ENCODE results near the gene GGA3. TPM values are rescaled to one million over a fixed set of nuclear protein-coding genes. Genes with fewer than 3 reads are reported as not detected.
A peak's percentile ranks its signal among the peaks of the same experiment; 100 is the strongest.

Gene GGA3
- total RNA-seq, 1 donor, result 31.0 TPM

DNA sequence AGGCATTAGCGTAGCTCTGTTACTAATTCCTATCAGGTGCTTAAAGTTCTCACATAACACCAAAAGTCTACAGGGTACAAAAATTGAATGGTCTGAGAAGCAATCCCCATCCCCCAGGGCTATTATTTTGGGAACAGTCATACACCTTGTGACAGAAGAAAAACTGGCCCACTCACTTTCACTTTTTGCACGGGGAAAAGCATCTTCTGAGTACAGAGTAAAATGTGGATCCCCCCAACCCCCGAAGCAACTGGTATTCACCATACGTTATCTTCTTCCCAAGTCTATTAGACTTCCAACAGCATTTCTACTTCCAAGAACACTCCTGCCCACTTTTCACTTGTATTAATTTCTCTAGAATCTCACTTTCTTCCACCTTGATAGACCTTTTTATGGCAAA is 11.8 kb downstream of the GGA3 start:
- no peak for DNase-seq (ENCODE audit: low read depth in 2 of 3, low spot score in 2 of 3)

DNA sequence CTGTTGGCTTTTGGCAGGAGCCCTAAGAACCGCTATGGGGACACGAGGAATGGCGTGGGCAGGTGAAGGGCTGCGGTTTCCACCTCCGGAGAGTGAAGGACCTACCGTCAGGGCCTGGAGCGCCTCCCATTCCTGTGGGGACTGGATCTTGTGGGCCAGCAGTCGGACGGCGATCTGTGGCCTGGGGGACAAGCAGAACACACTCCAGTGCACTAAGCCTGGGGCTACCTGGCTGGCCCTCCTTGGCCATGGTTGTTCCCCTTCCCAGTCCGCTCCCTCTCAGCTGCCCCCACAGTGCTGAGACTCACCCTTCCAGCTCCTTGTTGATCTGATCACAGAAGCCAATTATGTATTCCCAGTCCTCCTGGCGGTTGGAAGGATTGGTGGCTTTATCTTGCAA is 15.0 kb downstream of the GGA3 start:
- no peak for DNase-seq (ENCODE audit: low read depth in 2 of 3, low spot score in 2 of 3)

- no peak for DNase-seq (ENCODE audit: low read depth in 2 of 3, low spot score in 2 of 3)
Measured at GRCh38 chr17:75245011-75245410, 16.4 kb downstream of the GGA3 start.

DNA sequence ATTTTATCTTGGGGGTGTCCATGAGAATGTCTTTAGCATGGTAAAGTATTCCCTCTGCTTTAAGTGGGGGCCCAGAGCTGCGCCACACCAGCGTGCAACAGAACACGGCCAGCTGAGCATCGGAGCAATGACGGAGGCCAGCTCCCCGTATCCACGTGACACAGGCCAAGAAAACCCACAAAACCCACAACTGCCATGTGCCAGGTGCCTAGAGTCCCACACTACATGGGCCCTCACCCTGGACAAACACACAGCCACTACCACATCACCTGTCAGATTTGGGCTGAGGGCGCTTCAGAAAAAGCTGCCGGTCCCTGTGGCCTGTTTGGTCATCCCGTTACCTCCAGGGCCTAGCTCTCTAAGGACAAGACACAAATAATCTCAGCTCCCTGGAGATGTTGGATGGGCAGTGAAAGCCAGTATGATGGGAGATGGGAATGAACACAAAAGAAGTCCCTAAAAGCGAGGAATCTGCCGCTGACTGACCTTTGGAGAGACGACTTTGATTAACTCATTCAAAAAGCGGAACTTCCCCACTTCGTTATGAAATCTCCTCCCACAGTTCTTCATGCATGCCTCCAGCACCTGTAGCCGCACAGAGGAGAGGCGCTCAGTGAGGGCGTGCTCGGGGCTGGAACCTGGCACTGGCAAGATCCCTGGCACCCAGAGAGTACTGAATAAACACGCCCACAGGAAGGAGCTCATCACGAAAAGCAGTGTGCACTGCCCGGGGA is 17.1 kb downstream of the GGA3 start:
- peak in 1 of 3 donors; percentile 23 for DNase-seq (ENCODE audit: low read depth in 2 of 3, low spot score in 2 of 3)

DNA sequence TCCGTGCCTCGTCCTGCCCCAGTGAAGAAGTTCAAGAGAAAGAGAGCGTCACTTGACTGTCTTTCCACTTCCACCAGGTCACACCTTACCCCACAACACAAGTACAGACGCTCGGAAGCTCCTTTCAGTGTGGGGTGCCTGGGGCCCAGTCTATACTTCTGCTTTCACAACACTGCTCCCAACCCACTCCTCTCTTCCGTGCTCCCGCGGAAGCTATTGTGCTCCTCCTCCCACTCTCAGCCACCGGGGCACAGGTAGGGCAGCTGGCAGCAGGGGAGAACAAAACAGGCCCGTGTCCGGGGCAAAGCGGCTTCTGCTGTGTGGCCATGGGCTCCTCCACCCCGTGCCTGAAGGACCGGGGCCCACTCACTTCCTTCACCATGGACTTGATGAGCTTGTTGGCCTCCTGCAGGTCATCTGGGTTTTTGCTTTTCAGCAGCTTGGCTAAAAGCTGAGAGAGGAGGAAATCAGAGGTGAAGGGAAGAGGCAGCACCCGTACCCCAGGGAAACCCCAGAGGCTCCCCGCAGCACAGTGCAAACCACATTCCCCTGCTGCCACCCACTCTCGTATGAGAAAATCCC is 18.9 kb downstream of the GGA3 start:
- no peak for DNase-seq (ENCODE audit: low read depth in 2 of 3, low spot score in 2 of 3)

DNA sequence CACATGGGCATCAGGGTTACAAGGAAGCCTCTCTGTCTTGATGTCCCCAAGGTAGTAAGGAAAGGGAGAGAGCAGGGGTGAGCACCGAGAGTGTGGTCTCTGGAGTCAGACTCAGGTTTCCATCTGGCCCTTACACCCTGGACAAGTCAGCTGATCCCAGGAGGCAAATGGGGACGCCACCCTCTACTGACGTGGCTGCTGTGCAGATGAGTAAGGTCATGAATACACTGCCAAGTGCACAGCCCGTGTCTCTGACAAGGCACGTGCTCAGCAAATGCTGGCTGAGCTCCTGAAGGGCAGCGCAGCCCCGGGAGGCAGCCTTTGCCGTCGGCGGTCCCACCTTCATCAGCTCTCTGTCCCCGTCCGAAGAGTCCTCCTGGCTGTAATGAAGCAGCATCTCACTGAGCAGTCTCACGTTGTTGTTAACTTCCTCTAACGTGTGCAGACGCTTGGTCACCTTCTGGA is 19.4 kb downstream of the GGA3 start:
- DNase-seq (ENCODE audit: low read depth in 2 of 3, low spot score in 2 of 3), result no peak

DNA sequence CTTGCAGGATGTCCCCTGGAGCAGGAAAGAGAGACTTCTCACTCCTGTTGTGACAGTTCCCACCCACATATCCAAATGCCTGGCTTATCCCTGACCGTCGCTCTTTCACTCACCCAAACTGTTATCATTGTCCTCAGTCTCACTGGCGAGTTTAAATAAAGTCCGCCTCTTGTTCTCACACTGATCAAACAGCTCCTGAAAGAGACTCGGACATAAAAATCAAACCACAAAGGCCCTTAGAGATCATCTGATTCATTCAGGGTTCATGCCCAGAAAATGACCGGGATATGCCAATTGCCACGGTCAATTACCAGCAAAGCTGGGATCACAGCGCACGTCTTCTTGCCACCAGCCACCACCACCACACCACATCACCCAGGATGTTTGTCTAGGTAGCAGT is 19.9 kb downstream of the GGA3 start:
- DNase-seq (ENCODE audit: low read depth in 2 of 3, low spot score in 2 of 3), result no peak

DNA sequence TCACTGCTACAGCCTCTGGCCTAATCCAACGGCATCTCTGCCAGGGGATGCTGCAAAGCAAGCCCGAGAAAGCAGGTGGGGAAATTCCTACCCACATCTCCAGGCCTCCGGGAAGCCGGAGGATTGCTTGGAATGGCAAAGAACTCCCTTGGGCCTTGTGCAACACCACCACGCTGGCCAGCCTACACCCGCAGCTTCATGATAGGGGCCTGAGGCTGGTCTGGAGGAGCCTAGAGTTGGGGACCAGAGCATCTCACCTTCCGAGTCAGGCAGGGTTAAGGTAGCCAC is 20.3 kb downstream of the GGA3 start:
- no peak for DNase-seq (ENCODE audit: low read depth in 2 of 3, low spot score in 2 of 3)

- peak in 2 of 3 donors; percentile 54 to 63 for DNase-seq (ENCODE audit: low read depth in 2 of 3, low spot score in 2 of 3)
Measured at GRCh38 chr17:75240394-75241142, 20.8 kb downstream of the GGA3 start.

- DNase-seq (ENCODE audit: low read depth in 2 of 3, low spot score in 2 of 3), result no peak
Measured at GRCh38 chr17:75239778-75240393, 21.5 kb downstream of the GGA3 start.

DNA sequence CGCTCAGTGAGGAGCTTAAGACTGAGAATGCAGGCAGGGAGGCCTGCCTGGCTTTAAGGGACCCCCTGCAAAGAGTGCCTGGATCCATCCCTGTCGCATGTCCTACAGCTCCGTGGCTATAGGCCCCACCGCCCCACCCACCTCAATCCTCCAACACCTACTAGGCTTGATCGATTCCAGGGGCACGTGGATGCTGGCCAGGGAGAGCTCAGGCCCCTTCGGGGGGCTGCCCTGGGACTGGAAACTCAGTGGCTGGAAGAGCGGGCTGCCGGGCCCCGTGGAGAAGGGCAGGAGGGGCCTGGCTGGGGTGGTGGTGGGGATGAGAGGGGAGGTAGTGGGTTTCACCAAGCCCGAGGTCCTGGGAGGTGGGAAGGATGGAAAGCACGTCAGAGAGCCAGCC is 22.2 kb downstream of the GGA3 start:
- DNase-seq (ENCODE audit: low read depth in 2 of 3, low spot score in 2 of 3), result no peak

DNA sequence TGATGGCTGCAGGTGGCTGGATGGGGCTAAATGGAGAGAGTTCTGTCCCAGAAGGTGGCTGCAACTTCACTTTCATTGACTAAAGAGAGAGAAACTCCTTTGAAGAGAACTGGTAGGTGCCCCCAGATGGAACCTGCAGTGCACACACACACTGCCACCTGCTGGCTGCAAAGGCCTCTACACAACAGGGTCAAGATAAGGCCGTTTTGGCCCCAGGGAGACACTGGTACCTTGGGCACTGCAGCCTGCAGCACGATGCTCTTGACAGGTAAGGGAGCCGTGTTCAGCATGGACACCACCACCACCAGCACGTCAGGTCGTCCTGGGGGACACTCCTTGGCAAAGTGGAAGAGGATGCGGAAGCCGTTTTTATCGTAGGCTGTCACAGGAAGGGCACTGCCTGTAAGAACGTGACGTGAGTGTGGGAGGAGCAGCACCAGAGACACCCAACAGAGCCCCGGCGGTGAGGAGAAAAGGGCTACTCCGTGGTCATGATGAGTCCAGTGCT is 22.7 kb downstream of the GGA3 start:
- peak; percentile 46 to 71 (median 67) for DNase-seq (ENCODE audit: low read depth in 2 of 3, low spot score in 2 of 3)

GRCh38 chr17:75238020-75238580 is 23.3 kb downstream of the GGA3 start:
- DNase-seq (ENCODE audit: low read depth in 2 of 3, low spot score in 2 of 3), result no peak

DNA sequence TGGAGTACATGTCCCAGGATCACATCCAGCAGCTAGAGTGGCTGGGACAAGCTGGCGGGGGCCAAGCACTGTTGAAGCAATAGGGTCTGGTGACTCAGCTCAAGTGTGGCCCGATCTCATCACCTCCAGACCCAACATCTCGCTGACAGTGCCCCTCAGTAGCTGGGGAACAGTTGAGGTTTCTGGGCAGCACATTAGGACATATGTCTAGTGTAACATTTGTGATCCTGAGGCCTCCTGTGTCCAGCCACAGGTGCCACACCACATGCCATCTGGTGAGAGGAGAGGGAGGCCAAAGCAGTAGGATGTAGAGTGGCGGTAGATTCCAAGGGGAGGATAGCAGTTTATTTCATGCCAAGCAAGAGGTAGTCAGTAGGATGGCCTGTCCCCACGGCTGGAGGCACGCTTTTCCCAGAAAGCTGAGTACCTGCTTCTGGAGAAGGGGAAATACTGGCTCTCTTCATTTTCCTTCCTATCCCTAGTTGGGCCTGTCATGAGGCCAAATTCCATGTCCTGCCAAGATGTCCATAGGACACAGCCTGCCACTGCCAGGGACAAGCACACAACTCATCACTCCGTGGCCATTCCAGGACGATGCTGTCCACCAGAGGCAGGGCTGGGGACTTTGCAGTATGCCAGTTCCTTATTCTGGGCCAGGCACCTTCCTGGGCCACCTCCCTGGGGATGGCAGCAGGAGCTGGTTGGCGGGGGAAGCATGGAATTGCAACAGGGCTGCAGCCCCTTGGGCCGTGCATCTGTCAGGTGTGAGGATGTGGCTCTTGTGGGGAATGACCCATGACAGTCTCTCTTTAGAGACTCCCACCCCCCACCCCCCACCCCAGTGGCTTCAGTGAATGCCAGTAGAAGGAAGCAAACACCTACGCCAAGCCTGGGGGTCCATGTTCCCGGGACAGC is 24.0 kb downstream of the GGA3 start:
- DNase-seq (ENCODE audit: low read depth in 2 of 3, low spot score in 2 of 3), result no peak

DNA sequence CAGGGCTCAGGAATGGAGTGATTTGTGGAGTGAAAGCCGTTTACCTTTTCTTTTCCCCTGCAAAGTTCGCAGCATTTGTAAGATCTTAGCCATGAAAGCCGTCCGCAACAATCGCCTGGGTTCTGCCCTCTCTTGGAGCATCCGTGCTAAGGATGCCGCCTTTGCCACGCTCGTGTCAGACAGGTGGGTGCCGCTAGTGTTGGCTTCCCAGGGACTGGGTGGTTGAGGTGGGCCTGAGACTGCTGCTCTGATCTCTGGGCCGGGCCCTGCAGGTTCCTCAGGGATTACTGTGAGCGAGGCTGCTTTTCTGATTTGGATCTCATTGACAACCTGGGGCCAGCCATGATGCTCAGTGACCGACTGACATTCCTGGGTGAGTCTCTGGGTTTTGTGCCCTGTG is 28.6 kb downstream of the GGA3 start:
- DNase-seq (ENCODE audit: low read depth in 2 of 3, low spot score in 2 of 3), result no peak

DNA sequence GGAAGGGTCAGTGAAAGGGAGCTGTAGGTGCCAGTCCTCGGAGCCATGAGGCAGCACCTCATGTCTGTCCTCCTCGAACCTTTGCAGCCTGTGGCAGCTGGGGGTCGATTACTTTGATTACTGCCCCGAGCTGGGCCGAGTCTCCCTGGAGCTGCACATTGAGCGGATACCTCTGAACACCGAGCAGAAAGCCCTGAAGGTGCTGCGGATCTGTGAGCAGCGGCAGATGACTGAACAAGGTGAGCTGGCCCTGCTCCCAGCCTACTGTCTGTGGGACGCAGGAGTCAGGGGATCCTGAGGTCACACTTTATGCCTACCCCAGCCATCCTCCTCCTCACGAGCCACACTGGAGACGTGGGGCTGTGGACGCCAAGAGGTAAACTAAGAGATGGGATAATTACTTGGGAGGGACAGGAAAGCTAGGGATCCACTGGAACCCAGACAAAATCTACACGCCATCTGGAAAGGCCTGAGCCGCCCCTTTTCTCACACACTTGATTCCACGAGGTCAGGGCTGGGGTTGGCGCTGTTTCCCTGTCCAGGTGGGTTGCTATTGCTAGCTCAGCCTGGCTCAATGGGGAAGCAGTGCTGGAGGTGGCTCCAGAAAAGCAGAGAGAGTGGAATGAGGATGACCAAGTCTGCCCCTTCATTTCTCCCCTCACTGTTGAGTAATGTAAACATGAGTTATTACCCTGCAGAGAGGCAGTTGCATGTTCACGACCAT is 29.5 kb downstream of the GGA3 start:
- no peak for DNase-seq (ENCODE audit: low read depth in 2 of 3, low spot score in 2 of 3)

DNA sequence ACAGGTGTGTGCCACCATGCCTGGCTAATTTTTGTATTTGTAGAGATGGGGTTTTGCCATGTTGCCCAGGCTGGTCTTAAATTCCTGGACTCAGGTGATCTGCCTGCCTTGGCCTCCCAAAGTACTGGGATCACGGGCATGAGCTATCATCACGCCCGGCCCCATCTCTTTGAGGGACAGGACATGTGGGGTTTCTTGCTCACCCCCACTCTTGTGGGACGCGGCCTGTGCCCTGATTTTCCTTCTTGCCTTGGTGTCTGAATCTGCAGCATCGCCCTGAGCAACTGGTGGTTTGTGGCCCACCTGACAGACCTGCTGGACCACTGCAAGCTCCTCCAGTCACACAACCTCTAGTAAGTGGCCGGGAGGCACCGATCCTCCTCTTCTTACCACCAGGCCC is 30.3 kb downstream of the GGA3 start:
- DNase-seq (ENCODE audit: low read depth in 2 of 3, low spot score in 2 of 3), result no peak

DNA sequence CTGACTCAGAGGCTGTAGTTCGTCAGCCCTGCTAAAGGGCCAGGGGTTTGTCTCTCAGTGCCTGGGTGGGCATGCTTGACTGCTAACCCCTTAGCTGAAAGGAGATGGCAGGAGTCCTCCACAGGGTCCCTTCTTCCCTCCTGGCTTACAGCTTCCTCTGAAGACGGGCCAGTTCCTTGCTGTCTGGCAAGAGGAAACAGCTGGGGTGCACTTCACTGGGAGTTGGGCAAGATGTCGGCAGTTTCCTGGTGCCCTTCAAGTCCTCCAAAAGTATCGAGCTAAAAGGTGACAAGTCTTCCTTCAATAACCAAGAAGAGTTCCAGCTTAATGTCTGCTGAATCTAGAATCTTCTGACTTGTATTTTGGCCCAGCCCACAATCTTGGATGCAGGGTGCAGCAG is 32.6 kb downstream of the GGA3 start:
- no peak for DNase-seq (ENCODE audit: low read depth in 2 of 3, low spot score in 2 of 3)

- DNase-seq (ENCODE audit: low read depth in 2 of 3, low spot score in 2 of 3), result no peak
Measured at GRCh38 chr17:75228305-75228704, 33.1 kb downstream of the GGA3 start.

Data from hematopoietic multipotent progenitor cell (in vitro differentiated cells).